Ammon's horn (tissue), 1 donor: Measurements from ENCODE around the gene GPR137B.
"Not testable (repeated sequence)": the region's sequence is repeated elsewhere in the genome, so short reads cannot be mapped to it uniquely, and the experiment has no call there.

ENCODE experiments used
- DNase-seq: peaks from one replicate; pipeline ENCODE4 v3.0.0-alpha.2; 2016; ENCODE audit warnings: low spot score

The GPR137B gene

GRCh38 chr1:236161230-236161629 is 18.9 kb downstream of the GPR137B start:
- no peak for DNase-seq

- not testable (repeated sequence) for DNase-seq
Measured at GRCh38 chr1:236161755-236162154, 19.4 kb downstream of the GPR137B start.

GRCh38 chr1:236163463-236164153 is 21.3 kb downstream of the GPR137B start:
- no peak for DNase-seq

- DNase-seq = no peak
Measured at GRCh38 chr1:236164273-236164672, 21.9 kb downstream of the GPR137B start.

- DNase-seq = no peak
Measured at GRCh38 chr1:236165238-236165981, 23.1 kb downstream of the GPR137B start.

- no peak for DNase-seq
Measured at GRCh38 chr1:236166041-236166440, 23.7 kb downstream of the GPR137B start.

GRCh38 chr1:236167154-236167553 is 24.8 kb downstream of the GPR137B start:
- no peak for DNase-seq

GRCh38 chr1:236167578-236167977 is 25.2 kb downstream of the GPR137B start:
- DNase-seq = no peak

GRCh38 chr1:236168716-236169429 is 26.5 kb downstream of the GPR137B start:
- DNase-seq = no peak

GRCh38 chr1:236172041-236172579 is 29.8 kb downstream of the GPR137B start:
- no peak for DNase-seq

- no peak for DNase-seq
Measured at GRCh38 chr1:236173174-236173767, 30.9 kb downstream of the GPR137B start.

- DNase-seq = no peak
Measured at GRCh38 chr1:236175642-236176336, 33.5 kb downstream of the GPR137B start.

GRCh38 chr1:236176337-236177336 is 34.3 kb downstream of the GPR137B start:
- DNase-seq = peak; percentile 25

- DNase-seq = no peak
Measured at GRCh38 chr1:236179634-236180033, 37.3 kb downstream of the GPR137B start.

GRCh38 chr1:236181059-236181458 is 38.7 kb downstream of the GPR137B start:
- no peak for DNase-seq

- DNase-seq = no peak
Measured at GRCh38 chr1:236185687-236186086, 43.3 kb downstream of the GPR137B start.

- DNase-seq = not testable (repeated sequence)
Measured at GRCh38 chr1:236186471-236186870, 44.1 kb downstream of the GPR137B start.

GRCh38 chr1:236188084-236188483 is 45.7 kb downstream of the GPR137B start:
- not testable (repeated sequence) for DNase-seq

- no peak for DNase-seq
Measured at GRCh38 chr1:236193184-236193583, 50.8 kb downstream of the GPR137B start.

GRCh38 chr1:236200925-236201324 is 58.6 kb downstream of the GPR137B start:
- no peak for DNase-seq
